Stomach (tissue), 4 donors: ENCODE measurements around the gene OR4N5.

Experiments used
- CTCF ChIP-seq, 7 experiments: fragments of 450-650 bp in 4 of 7; fragments of 200-600 bp in 3 of 7; sonication (generic) in 3 of 7; IDR thresholded peaks; one replicate each; pipeline ENCODE4 v1.5.1; 2016 to 2019; ENCODE audit warnings: antibody characterized with exemption in 7 of 7, control low read depth in 2 of 7, mild to moderate bottlenecking in 1 of 7
- EP300 ChIP-seq: sonication (generic); formaldehyde crosslinking; IDR thresholded peaks from one replicate; pipeline ENCODE4 v1.6.1; 2017; ENCODE audit warnings: antibody characterized with exemption
- POLR2A ChIP-seq, 4 donors: fragments of 450-650 bp; IDR thresholded peaks; one replicate each; pipeline ENCODE4 v1.6.1; 2016; ENCODE audit warnings: antibody characterized with exemption in 4 of 4, control low read depth in 2 of 4, mild to moderate bottlenecking in 1 of 4, moderate library complexity in 1 of 4
- POLR2AphosphoS5 ChIP-seq, 3 donors: sonication (generic); formaldehyde crosslinking; IDR thresholded peaks; one replicate each; pipeline ENCODE4 v1.6.1; 2016; ENCODE audit warnings: antibody characterized with exemption in 3 of 3

DNA sequence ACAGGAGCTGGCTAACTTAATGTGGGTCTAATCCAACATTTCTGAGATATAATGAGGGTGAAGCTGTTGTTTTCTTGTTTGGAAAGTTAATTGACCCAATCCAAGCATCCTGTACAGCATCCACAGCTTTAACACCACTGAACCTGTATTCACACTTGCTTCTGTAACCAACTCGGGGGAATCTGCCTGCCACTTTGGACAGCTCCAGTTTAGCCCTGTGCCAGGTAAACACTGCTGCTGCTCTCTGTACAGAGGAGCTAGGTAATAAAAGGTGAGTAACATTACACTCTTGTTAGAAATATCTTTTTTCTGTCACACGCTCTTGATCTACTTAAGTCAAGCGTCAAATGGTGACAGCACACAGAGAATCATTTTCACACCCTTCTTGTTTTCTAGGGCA lies 52.8 kb downstream of the OR4N5 start:
- TF ChIP-seq CTCF (IDR thresholded peaks at IDR 0.05), result no peak
- no peak for TF ChIP-seq POLR2A (IDR thresholded peaks at IDR 0.05)
- no peak for TF ChIP-seq POLR2AphosphoS5 (IDR thresholded peaks at IDR 0.05)
- TF ChIP-seq EP300, result no peak
